ENCODE results near the gene IL10RB. TPM values are rescaled to one million over a fixed set of nuclear protein-coding genes. Genes with fewer than 3 reads are reported as not detected.

The IL10RB gene
- total and polyA plus RNA-seq, 2 of the 8 experiments (the other 6 are each of a cell fraction or from before 2014, with no cell fraction given): 2.7 to 3.2 TPM

GRCh38 chr21:33258475-33258874 is 7.7 kb upstream of the IL10RB start:
- Histone ChIP-seq H2BK12ac (ENCODE audit: low read depth, low read length) (no peak overlapping the region), H3K4ac (replicated peaks; ENCODE audit: insufficient read length, low read depth, low read length) (no peak overlapping the region), H2BK120ac (replicated peaks; ENCODE audit: low read depth, low read length) (no peak overlapping the region), H3K79me1 (ENCODE audit: low read depth, low read length) (no peaks in the 10 kb centered on the region), H3K9me3 (ENCODE audit: insufficient read depth in 2 of 2, low read depth in 1 of 2, low read length in 1 of 2) (no peaks in the 10 kb centered on the region), H3K4me1 (replicated peaks in 1 of 4; ENCODE audit: control insufficient read depth in 3 of 4, insufficient read depth in 4 of 4, low read length in 3 of 4) (no peaks in the 10 kb centered on the region), H4K20me1 (replicated peaks in 1 of 2; ENCODE audit: control insufficient read depth in 1 of 2, insufficient read depth in 2 of 2, low read length in 2 of 2) (no peaks in the 10 kb centered on the region), H2BK15ac (ENCODE audit: low read length) (no peak overlapping the region), H3K4me2 (ENCODE audit: insufficient read depth in 1 of 2, low read depth in 2 of 2, low read length in 2 of 2) (no peak overlapping the region), H2BK5ac (ENCODE audit: low read depth, low read length) (no peak overlapping the region), H3K56ac (replicated peaks; ENCODE audit: insufficient read length, low read depth, low read length) (no peak overlapping the region), H3K14ac (ENCODE audit: insufficient read length) (no peak overlapping the region), H2AFZ (ENCODE audit: low read length) (no peak overlapping the region), H4K91ac (replicated peaks; ENCODE audit: insufficient read length, low read length) (no peak overlapping the region), H3K4me3 (ENCODE audit: extremely low read depth in 1 of 4, insufficient read depth in 2 of 4, low read depth in 3 of 4, low read length in 4 of 4) (no peak overlapping the region), H3K27ac (ENCODE audit: low read depth, low read length) (no peak overlapping the region), H3K27me3 (replicated peaks in 1 of 4; ENCODE audit: control insufficient read depth in 3 of 4, extremely low read depth in 1 of 4, insufficient read depth in 3 of 4, low read length in 3 of 4) (no peaks in the 10 kb centered on the region), H3K36me3 (ENCODE audit: control insufficient read depth in 2 of 4, insufficient read depth in 4 of 4, low read length in 3 of 4) (peaks cover 0 to 27% (median 4%) of the 10 kb centered on the region in 4 experiments; a peak in 5 of 8 replicates), H3K9ac (replicated peaks in 1 of 4; ENCODE audit: extremely low read depth in 1 of 4, low read depth in 3 of 4, low read length in 3 of 4) (no peak overlapping the region), H3K18ac (ENCODE audit: extremely low read depth, low read length) (no peak overlapping the region), H4K5ac (ENCODE audit: insufficient read length, low read depth, low read length) (no peak overlapping the region), H2BK20ac (ENCODE audit: low read length) (no peak overlapping the region), H3K23me2 (ENCODE audit: low read depth, low read length) (no peaks in the 10 kb centered on the region), H3K23ac (ENCODE audit: insufficient read length) (no peak overlapping the region), H3K79me2 (ENCODE audit: control insufficient read depth in 1 of 2, insufficient read depth in 2 of 2, low read length in 2 of 2) (no peaks in the 10 kb centered on the region), H2AK5ac (ENCODE audit: low read depth, low read length) (no peak overlapping the region), H4K8ac (ENCODE audit: extremely low read depth, insufficient read depth, low read length) (no peak overlapping the region)
- DNase-seq (ENCODE audit: low read depth in 1 of 2, low spot score in 2 of 2): no peak
- WGBS, 2 experiments (ENCODE audit: extremely low coverage in 1 of 2, insufficient coverage in 1 of 2, insufficient read length in 1 of 2, insufficient replicate concordance in 2 of 2, low coverage in 1 of 2, low lambda C conversion rate in 2 of 2, missing lambda C conversion rate in 1 of 2): 93% methylated on average over 9 of the region's 9 CpGs; no CpG with 5 or more reads in 1 of the 2 experiments
- POLR2A ChIA-PET (ENCODE audit: partially characterized antibody): interaction anchor here (0.6 to 0.8 kb wide), 2 partner anchors 66 to 263 kb away, joined by 3 read pairs; partner anchors contain the start of gene IFNAR1
- no peak for FAIRE-seq
- CTCF ChIA-PET (ENCODE audit: partially characterized antibody): interaction anchor here (0.9 to 1.0 kb wide), 2 partner anchors 10 to 126 kb away, joined by 3 read pairs; no protein-coding TSS in a partner anchor
- TF ChIP-seq, protein P1, sequence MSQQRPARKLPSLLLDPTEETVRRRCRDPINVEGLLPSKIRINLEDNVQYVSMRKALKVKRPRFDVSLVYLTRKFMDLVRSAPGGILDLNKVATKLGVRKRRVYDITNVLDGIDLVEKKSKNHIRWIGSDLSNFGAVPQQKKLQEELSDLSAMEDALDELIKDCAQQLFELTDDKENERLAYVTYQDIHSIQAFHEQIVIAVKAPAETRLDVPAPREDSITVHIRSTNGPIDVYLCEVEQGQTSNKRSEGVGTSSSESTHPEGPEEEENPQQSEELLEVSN (IDR thresholded peaks at IDR 0.05): no peak
- TF ChIP-seq RFX5 (IDR thresholded peaks at IDR 0.05; ENCODE audit: borderline replicate concordance, low read depth, low read length) (no peak), JUN (IDR thresholded peaks at IDR 0.05; ENCODE audit: low read depth, low read length) (no peak), SIN3A (conservative IDR thresholded peaks at IDR 0.05 in 1 of 2, IDR thresholded peaks at IDR 0.05 in 1 of 2; ENCODE audit: low read depth in 1 of 2, low read length in 2 of 2) (no peak), SUZ12 (IDR thresholded peaks at IDR 0.05; ENCODE audit: low read length) (no peak), TBP (IDR thresholded peaks at IDR 0.05; ENCODE audit: low read depth, low read length) (no peak), CBX5 (IDR thresholded peaks at IDR 0.05; ENCODE audit: low read depth, low read length) (no peak), SIRT6 (IDR thresholded peaks at IDR 0.05; ENCODE audit: low read length) (no peak), BRCA1 (IDR thresholded peaks at IDR 0.05; ENCODE audit: low read depth, low read length) (no peak)
- TF ChIP-seq, protein P2, sequence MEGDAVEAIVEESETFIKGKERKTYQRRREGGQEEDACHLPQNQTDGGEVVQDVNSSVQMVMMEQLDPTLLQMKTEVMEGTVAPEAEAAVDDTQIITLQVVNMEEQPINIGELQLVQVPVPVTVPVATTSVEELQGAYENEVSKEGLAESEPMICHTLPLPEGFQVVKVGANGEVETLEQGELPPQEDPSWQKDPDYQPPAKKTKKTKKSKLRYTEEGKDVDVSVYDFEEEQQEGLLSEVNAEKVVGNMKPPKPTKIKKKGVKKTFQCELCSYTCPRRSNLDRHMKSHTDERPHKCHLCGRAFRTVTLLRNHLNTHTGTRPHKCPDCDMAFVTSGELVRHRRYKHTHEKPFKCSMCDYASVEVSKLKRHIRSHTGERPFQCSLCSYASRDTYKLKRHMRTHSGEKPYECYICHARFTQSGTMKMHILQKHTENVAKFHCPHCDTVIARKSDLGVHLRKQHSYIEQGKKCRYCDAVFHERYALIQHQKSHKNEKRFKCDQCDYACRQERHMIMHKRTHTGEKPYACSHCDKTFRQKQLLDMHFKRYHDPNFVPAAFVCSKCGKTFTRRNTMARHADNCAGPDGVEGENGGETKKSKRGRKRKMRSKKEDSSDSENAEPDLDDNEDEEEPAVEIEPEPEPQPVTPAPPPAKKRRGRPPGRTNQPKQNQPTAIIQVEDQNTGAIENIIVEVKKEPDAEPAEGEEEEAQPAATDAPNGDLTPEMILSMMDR (IDR thresholded peaks at IDR 0.05; ENCODE audit: control extremely low read depth in 1 of 3, insufficient read depth in 1 of 3, low read depth in 1 of 3, low read length in 3 of 3): no peak

All from H1 (cell line).